IMR-90 (cell line): ENCODE measurements around the gene DNAJC6.

Source experiments
- BHLHE40 ChIP-seq: fragments of 150-350 bp; IDR thresholded peaks from 2 replicates; pipeline ENCODE4 v1.6.1; 2016; ENCODE audit warnings: mild to moderate bottlenecking, low read depth, low read length
- CTCF ChIP-seq: conservative IDR thresholded peaks from 2 replicates; pipeline ENCODE4 v1.5.1; 2012; ENCODE audit warnings: mild to moderate bottlenecking, low read depth, low read length, improper control_type of control experiment

GRCh38 chr1:65414538-65414937, 105.2 kb downstream of the DNAJC6 start:
- TF ChIP-seq BHLHE40 (no peak), CTCF (no peak)
